HG02840 (cell line): ENCODE data around the gene CARM1.
A peak's percentile ranks its signal among the peaks of the same experiment; 100 is the strongest.
"Not testable (repeated sequence)": the region's sequence is repeated elsewhere in the genome, so short reads cannot be mapped to it uniquely, and the experiment has no call there.

Experiments
- ATAC-seq: cut with Tn5 transposase; IDR thresholded peaks from one replicate; pipeline ENCODE4 v1.9.1; 2021; ENCODE audit warnings: mild to moderate bottlenecking, moderate library complexity, moderate number of reproducible peaks; ENCODE audit not compliant: unreplicated experiment, low FRiP score

The CARM1 gene

GRCh38 chr19:10870955-10871603 is at the start of gene CARM1:
Gene CARM1 (plus strand): TSS chr19:10871553. CDS start chr19:10871703, 150 bp downstream.
- ATAC-seq: peak; percentile 74

GRCh38 chr19:10823690-10824089 is 47.7 kb upstream of the CARM1 start:
- no peak for ATAC-seq

GRCh38 chr19:10826231-10826630 is 45.1 kb upstream of the CARM1 start:
- no peak for ATAC-seq

- ATAC-seq: no peak
Measured at GRCh38 chr19:10826846-10827245, 44.5 kb upstream of the CARM1 start.

GRCh38 chr19:10828981-10829821 is 42.2 kb upstream of the CARM1 start:
- no peak for ATAC-seq

- no peak for ATAC-seq
Measured at GRCh38 chr19:10829967-10830366, 41.4 kb upstream of the CARM1 start.

GRCh38 chr19:10830370-10830769 is 41.0 kb upstream of the CARM1 start:
- no peak for ATAC-seq

- no peak for ATAC-seq
Measured at GRCh38 chr19:10830931-10831779, 40.2 kb upstream of the CARM1 start.

- no peak for ATAC-seq
Measured at GRCh38 chr19:10831987-10832938, 39.1 kb upstream of the CARM1 start.

- no peak for ATAC-seq
Measured at GRCh38 chr19:10832939-10833296, 38.4 kb upstream of the CARM1 start.

- ATAC-seq: no peak
Measured at GRCh38 chr19:10835089-10835753, 36.1 kb upstream of the CARM1 start.

- ATAC-seq: peak; percentile 64
Measured at GRCh38 chr19:10835754-10836478, 35.4 kb upstream of the CARM1 start, which contains the start of gene TMED1. Gene TMED1 (minus strand): TSS chr19:10836212. CDS start chr19:10836191, 21 bp downstream.

GRCh38 chr19:10836479-10837330 is 34.6 kb upstream of the CARM1 start:
- peak; percentile 17 for ATAC-seq

- ATAC-seq: not testable (repeated sequence)
Measured at GRCh38 chr19:10837649-10838048, 33.7 kb upstream of the CARM1 start.

- no peak for ATAC-seq
Measured at GRCh38 chr19:10838377-10838776, 33.0 kb upstream of the CARM1 start.

GRCh38 chr19:10839114-10840050 is 32.0 kb upstream of the CARM1 start:
- no peak for ATAC-seq

GRCh38 chr19:10842788-10843187 is 28.6 kb upstream of the CARM1 start:
- no peak for ATAC-seq
